HG02981 (cell line): ENCODE measurements around the gene SMCR8.
"Not testable (repeated sequence)": the region's sequence is repeated elsewhere in the genome, so short reads cannot be mapped to it uniquely, and the experiment has no call there.

Experiments used
- ATAC-seq: cut with Tn5 transposase; IDR thresholded peaks from one replicate; pipeline ENCODE4 v1.9.1; 2021; ENCODE audit warnings: mild to moderate bottlenecking, moderate library complexity; ENCODE audit not compliant: unreplicated experiment

Gene SMCR8

DNA sequence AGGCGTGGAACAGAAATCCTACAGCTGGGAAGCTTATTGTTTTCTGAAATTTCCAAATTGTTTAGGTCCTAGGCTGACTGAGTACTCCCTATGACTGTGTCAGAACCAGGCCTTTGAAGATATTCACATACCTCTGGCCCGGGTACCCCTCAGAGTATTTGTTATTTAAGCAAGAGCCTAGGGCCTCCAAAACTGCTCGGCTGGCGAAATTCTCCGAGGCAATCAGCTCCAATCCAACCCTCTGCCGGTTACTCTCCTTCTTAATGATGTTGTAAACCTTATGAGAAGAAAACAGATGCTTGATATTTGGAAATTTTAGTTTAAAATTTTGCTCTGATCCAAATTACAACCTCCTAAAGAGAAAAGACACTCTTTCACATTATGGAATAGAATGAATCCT is 38.4 kb downstream of the SMCR8 start:
- no peak for ATAC-seq

DNA sequence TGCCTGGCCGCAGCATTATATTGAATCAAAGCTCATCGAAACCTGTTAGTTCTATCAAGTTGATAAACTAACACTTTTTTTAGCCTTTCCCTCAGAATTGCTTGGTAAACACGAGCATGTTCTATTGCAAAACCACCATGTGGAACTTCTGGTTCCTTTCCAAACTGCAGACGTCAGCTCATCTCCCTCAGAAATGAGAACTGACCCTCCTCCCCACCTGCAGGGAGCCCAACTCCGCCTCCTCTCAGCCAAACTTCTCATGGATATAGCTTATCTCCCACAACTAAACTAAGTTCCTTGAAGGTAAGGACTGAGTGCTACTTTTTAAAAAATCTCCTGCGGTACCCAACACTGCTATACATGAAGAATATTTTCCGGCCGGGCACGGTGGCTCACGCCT is 41.5 kb downstream of the SMCR8 start:
- no peak for ATAC-seq

DNA sequence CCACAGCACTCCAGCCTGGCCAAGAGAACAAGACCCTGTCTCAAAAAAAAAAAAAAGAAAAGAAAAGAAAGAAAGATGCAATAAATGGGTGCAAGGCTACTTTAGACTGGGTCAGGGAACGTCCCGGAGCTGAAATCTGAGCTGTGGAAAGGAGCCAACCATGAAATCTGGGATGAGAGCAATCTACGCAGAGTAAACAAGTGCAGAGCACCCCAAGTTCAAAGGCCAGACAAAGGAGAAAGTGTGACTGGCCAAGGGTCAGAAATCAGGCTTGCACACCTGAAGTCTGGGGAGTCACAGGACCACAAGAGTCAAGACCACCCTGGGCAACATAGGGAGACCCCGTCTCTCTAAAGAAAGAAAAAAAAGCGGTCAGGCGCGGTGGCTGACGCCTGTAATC is 45.4 kb downstream of the SMCR8 start:
- no peak for ATAC-seq

DNA sequence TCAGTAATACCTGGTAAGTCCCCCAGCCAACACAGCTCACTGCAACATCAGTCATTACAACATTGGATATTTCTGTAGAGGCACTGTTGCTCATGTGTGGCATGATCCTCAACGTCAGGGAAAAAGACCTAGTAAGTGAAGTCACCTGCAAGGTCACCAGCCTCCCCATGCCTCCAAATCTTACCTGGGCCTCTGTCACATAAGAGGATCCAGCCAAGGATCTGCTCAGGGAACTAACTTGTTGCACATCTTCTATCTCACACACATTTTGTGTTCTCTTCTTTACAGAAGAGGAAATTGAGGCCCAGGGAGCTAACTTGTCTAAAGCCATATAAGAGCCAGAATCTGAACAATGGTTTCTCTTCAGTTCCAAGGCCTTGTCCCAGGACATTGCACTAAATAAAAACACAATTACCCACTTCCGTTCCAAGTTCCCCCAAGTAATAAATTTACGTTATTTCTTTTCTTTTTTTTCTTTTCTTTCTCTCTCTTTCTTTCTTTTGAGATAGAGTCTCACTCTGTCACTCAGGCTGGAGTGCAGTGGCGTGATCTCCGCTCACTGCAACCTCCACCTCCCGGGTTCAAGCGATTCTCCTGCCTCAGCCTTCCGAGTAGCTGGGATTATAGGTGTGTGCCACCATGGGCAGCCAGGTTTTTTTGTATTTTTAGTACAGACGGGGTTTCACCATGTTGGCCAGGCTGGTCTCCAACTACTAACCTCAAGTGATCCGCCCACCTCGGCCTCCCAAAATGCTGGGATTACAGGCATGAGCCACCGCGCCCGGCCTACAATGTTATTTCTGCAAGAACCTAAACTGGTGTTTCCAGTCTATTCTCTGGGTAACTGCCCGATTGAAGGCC is 47.0 kb downstream of the SMCR8 start:
- no peak for ATAC-seq

DNA sequence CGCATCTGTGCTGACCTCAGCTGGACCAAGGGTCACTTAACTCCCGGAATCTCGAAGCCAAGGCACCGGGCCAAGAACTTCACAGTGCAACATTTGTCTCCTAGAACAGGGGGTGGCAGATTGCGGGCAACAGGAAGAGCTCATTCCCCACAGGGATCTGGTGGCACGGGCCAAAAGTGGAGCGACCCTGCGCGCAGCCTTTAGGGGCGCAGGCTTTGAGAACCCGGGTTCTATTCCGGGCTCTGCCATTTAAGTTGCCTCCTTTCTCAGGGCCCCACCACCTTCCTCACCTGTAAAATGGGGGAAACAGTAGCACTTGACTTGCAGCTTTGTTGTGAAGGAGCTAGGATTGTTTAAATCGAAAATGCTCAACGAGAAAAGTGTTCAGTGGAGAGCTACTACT is 47.6 kb downstream of the SMCR8 start:
- no peak for ATAC-seq

DNA sequence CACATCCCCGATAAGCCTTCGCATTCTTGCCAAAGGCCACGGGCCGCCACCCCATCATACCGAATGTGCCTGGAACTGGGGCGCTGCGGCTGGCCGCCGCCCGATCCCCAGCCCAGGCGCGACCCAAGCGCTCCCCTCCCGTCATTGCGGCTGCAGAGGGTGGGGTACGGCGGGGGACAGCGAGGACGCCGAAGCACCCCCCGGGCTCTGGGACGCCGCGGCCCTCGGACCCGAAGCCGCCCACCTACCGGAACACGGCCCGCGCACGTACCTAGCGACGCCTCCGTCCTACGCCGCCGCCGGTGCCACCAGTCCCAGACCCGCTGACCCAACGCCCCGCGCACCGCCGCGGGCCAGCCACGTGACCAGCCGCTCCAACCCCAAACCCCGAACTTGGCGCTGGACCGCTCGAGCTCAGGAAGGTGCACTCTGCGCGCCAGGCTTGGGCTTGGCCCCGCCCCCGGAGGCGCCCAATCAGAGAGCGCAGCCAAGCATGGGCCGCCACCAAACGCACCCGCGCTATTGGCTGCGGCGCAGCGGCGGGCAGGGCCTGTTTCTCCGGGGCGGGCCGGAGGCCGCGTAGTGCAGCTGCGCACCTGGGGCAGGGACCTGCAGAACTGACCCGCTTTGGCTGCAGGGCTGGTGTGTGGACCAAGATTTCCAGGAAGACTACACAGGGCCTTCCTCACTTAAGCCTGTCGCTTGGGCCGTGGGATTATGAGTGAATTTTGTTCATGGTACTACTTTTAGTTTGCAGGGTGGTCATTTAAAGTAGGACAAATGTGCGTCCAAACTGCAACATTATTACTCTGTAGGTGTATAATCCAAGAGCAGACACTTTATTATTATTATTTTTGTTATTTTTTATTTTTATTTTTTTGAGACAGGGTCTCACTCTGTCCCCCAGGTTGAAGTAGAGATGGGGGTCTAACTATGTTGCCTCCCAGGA is 48.3 kb downstream of the SMCR8 start, which contains the start of gene SHMT1:
Gene SHMT1, minus strand, starts transcription at position 450 of the 949 bp plus-strand sequence. CDS start 7,569 bp downstream, outside the sequence.
- peak; percentile 98 for ATAC-seq

DNA sequence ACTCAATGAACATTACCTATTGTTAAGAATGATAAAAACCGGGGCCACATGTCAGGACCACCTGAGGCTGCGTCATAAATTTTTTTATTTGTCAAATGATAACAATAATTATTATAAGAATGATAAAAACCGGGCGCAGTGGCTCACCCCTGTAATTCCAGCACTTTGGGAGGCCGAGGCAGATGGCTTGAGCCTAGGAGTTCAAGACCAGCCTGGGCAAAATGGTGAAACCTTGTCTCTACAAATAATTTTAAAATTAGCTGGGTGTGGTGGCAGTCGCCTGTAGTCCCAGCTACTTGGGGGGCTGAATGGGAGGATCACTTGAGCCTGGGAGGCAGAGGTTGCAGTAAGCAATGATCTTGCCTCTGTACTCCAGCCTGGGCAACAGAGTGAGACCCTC is 49.1 kb downstream of the SMCR8 start:
- no peak for ATAC-seq

DNA sequence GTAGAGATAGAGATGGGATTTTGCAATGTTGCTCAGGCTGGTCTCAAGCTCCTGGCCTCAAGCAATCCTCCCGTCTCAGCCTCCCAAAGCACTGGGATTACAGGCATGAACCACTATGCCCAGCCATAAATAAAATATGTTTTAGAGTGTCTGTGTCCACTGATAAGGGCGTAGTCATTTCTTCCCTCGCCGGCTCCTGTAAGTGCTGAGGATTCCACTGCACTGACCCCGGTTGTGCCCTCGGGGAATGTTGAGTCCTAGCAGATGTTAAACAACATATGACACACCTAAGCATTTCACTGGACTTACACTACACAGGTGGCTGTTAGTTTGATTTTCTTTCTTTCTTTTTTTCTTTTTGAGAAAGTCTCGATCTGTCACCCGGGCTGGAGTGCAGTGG is 53.9 kb downstream of the SMCR8 start:
- ATAC-seq: no peak

DNA sequence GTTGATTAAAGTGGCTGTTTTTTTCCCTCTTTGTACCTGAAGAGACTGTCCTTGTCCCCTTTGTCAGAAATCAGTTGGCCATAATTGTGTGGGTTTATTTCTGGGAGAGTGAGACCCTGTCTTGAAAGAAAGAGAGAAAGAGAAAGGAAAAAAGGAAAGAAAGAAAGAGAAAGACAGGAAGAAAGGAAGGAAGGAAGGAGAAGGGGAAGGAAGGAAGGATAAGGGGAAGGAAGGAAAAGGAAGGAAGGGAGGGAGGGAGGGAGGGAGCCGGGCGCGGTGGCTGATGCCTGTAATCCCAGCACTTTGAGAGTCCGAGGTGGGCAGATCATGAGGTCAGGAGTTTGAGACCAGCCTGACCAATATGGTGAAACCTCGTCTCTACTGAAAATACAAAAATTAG is 55.7 kb downstream of the SMCR8 start:
- no peak for ATAC-seq

DNA sequence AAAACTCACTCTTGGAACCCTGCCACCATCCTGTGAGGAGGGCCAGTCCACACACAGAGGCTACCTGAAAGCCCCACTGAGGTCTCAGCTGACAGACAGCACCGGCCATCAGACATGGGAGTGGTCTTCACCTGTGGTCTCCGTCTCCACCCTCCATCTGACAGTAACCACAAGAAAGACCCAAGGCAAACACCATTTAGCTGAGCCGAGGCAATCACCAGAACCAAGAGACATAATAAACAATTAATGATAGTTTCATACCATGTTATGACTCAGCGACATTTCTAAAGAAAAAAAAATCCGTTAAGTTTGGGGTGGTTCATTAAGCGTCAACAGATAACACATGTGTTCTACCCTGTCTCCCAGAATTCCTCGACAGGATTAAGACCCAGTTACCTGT is 56.4 kb downstream of the SMCR8 start:
- no peak for ATAC-seq

DNA sequence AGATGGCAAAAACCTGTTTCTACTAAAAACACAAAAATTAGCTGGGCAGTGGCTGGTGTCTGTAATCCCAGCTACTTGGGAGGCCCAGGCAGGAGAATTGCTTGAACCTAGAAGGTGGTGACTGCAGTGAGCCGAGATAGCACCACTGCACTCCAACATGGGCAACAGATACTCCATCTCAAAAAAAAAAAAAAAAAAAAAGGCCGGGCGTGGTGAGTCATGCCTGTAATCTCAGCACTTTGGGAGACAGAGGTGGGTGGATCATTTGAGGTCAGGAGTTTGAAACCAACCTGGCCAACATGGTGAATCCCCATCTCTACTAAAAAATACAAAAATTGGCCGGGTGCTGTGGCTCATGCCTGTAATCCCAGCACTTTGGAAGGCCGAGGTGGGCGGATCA is 58.1 kb downstream of the SMCR8 start:
- not testable (repeated sequence) for ATAC-seq

DNA sequence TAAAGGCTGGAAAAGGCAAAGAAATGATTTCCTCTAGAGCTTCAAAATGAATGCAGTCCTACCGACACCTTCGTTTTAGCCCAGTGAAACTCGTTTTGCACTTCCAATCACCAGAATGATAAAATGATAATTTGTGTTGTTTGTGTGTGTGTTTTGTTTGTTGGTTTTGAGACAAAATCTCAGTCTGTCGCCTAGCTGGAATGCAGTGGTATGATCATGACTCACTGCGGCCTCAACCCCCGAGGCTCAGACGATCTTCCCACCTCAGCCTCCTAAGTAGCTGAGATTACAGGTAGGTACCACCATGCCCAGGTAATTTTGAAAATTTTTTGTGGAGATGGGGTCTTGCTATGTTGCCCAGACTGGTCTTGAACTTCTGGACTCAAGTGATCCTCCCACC is 59.1 kb downstream of the SMCR8 start:
- no peak for ATAC-seq
